ENCODE data around the gene CCDC73. TPM values are rescaled to one million over a fixed set of nuclear protein-coding genes. Genes with fewer than 3 reads are reported as not detected.
A peak's percentile ranks its signal among the peaks of the same experiment; 100 is the strongest.
"Not testable (repeated sequence)": the region's sequence is repeated elsewhere in the genome, so short reads cannot be mapped to it uniquely, and the experiment has no call there.

The CCDC73 gene
- total and polyA plus RNA-seq, 4 donors, result 0.06 to 0.36 (median 0.33) TPM; not detected in 1

DNA sequence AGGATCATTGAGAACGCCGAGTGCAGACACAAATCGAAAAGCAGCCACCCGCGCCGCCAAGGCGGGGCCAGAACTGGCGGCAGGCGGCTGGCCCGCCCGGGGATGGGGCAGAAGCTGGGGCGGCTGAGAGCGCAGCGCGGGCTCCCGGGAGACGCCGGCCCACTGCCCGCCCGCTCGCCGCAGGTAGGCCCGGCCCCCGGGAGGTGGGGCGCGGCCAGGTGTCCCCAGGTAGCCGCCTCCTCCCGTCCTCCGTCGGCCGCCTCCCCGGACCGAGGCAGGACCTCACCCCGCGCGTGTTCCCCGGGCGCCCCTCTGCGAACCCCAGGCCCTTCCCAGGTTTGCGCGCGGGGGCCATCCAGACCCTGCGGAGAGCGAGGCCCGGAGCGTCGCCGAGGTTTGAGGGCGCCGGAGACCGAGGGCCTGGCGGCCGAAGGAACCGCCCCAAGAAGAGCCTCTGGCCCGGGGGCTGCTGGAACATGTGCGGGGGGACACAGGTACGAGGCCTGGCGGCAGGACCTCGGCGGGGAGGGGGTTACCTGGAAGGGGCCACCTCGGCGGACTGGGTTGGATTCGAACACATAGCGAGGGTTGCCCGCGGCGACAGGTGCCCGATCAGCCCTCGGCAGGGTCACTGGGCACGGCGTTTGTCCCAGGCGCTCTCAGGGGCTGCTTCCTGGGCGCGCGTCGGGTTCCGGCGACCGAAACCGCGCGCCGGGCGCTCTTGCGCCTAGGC, 35.4 kb upstream of the CCDC73 start, which contains the start of gene PRRG4:
TSS of gene PRRG4 (plus strand) at position 248 of the 733 bp plus-strand sequence. CDS start 603 bp downstream, outside the sequence.
- no peaks in the 10 kb centered on the region for H3K36me3 ChIP-seq (ENCODE audit: control insufficient read depth, insufficient read depth, low read length)
- H3K9me3 ChIP-seq (ENCODE audit: control insufficient read depth, insufficient read depth, low read length), result no peaks in the 10 kb centered on the region
- H3K4me1 ChIP-seq (ENCODE audit: control insufficient read depth, insufficient read depth, low read length), result peaks cover 8% of the 10 kb centered on the region
- peaks cover 29% of the 10 kb centered on the region for H3K27me3 ChIP-seq (ENCODE audit: control insufficient read depth, insufficient read depth, low read length)
- H3K4me3 ChIP-seq (ENCODE audit: low read depth, low read length), result peak within 1 kb of the TSS; percentile 53
- peak in 3 of 6 donors; percentile 1 to 57 (median 57) for DNase-seq (ENCODE audit: low read depth in 4 of 6, low spot score in 6 of 6)
- 1% methylated on average over 85 of the region's 85 CpGs for WGBS (ENCODE audit: insufficient coverage)
- no peak within 1 kb of the TSS for H3K27ac ChIP-seq (ENCODE audit: low read depth, low read length)

DNA sequence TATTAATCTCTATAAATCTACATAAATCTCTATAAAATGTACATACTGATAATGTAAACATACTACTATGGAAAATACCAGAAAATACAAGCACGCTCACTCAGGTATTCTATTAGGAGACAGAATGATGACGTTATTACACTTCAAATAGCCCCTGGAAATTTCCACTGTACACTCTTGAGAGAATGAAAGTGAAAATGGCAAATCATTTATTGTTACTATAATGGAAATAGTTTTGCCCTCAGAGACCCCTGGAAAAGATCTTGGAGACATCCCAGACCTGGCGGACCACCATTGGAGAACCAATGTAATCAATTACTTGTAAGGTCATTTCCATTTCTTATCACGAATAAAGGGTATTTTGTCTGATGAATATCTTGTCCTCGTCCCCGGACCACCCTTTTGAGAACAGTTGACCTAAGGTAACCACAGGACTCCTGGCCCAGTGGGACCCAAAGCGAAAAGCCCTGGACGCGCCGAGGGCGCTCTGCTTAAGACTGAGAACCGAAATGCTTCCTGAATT, 34.8 kb upstream of the CCDC73 start:
- Histone ChIP-seq H3K9me3 (ENCODE audit: control insufficient read depth, insufficient read depth, low read length) (no peaks in the 10 kb centered on the region), H3K36me3 (ENCODE audit: control insufficient read depth, insufficient read depth, low read length) (no peaks in the 10 kb centered on the region), H3K4me3 (ENCODE audit: low read depth, low read length) (peak overlapping the region; percentile 39), H3K27ac (ENCODE audit: low read depth, low read length) (no peak overlapping the region), H3K4me1 (ENCODE audit: control insufficient read depth, insufficient read depth, low read length) (peaks cover 8% of the 10 kb centered on the region), H3K27me3 (ENCODE audit: control insufficient read depth, insufficient read depth, low read length) (peaks cover 29% of the 10 kb centered on the region)
- WGBS (ENCODE audit: insufficient coverage), result 0% methylated on average over 8 of the region's 12 CpGs
- peak in 1 of 6 donors; percentile 1 for DNase-seq (ENCODE audit: low read depth in 4 of 6, low spot score in 6 of 6)

DNA sequence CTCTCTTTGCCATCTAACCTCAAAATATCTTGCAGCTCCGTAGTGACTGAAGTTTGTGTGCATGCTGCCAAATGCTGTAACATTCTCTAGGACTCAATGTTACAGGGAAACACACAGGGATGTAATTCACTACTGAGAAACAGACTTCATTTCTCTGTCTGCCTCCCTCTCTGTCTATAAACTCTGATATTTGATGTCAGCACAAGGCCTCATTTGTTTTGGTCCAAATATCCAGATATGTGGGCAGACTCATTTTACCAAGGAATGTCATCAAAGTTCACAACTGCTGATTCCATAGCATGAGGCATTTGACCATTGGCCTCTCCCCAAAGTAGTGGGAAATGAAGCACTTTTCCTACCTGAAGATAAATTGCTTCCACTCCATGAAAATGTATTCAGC, 32.8 kb upstream of the CCDC73 start:
- Histone ChIP-seq H3K4me3 (ENCODE audit: low read depth, low read length) (no peak overlapping the region), H3K36me3 (ENCODE audit: control insufficient read depth, insufficient read depth, low read length) (no peaks in the 10 kb centered on the region), H3K4me1 (ENCODE audit: control insufficient read depth, insufficient read depth, low read length) (peaks cover 8% of the 10 kb centered on the region), H3K9me3 (ENCODE audit: control insufficient read depth, insufficient read depth, low read length) (no peaks in the 10 kb centered on the region), H3K27ac (ENCODE audit: low read depth, low read length) (no peak overlapping the region), H3K27me3 (ENCODE audit: control insufficient read depth, insufficient read depth, low read length) (peaks cover 27% of the 10 kb centered on the region)
- WGBS (ENCODE audit: insufficient coverage), result 86% methylated on average over 1 of the region's 1 CpG
- DNase-seq (ENCODE audit: low read depth in 4 of 6, low spot score in 6 of 6), result peak in 1 of 6 donors; percentile 2

DNA sequence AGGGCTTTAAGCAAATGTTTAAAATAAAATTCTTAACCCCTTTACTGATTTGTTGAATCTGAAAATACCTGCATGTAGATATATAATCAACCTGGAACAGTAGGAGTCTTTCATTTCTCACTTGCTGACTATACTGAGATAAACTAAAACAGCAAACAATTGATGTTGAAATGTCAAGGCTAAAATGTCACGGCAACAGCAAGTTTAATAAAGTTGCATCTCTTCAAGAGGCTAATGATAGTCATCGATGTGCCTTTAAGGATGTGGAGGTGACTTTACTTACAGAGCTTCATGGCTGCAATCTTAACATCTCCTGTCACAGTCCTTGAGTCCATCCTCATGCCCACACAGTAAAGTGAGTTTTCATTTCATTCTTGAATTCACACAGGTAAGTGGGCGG, 31.7 kb upstream of the CCDC73 start:
- peaks cover 8% of the 10 kb centered on the region for H3K4me1 ChIP-seq (ENCODE audit: control insufficient read depth, insufficient read depth, low read length)
- no peak overlapping the region for H3K27ac ChIP-seq (ENCODE audit: low read depth, low read length)
- H3K4me3 ChIP-seq (ENCODE audit: low read depth, low read length), result no peak overlapping the region
- no peaks in the 10 kb centered on the region for H3K9me3 ChIP-seq (ENCODE audit: control insufficient read depth, insufficient read depth, low read length)
- no peaks in the 10 kb centered on the region for H3K36me3 ChIP-seq (ENCODE audit: control insufficient read depth, insufficient read depth, low read length)
- peaks cover 18% of the 10 kb centered on the region for H3K27me3 ChIP-seq (ENCODE audit: control insufficient read depth, insufficient read depth, low read length)
- DNase-seq (ENCODE audit: low read depth in 4 of 6, low spot score in 6 of 6), result no peak
- 85% methylated on average over 2 of the region's 3 CpGs for WGBS (ENCODE audit: insufficient coverage)

GRCh38 chr11:32823617-32824016, 29.2 kb upstream of the CCDC73 start:
- H3K27ac ChIP-seq (ENCODE audit: low read depth, low read length); H3K4me3 ChIP-seq (ENCODE audit: low read depth, low read length); H3K4me1 ChIP-seq (ENCODE audit: control insufficient read depth, insufficient read depth, low read length); H3K9me3 ChIP-seq (ENCODE audit: control insufficient read depth, insufficient read depth, low read length); H3K27me3 ChIP-seq (ENCODE audit: control insufficient read depth, insufficient read depth, low read length); DNase-seq (ENCODE audit: low read depth in 4 of 6, low spot score in 6 of 6); H3K36me3 ChIP-seq (ENCODE audit: control insufficient read depth, insufficient read depth, low read length): not testable (repeated sequence)
- 100% methylated on average over 1 of the region's 3 CpGs for WGBS (ENCODE audit: insufficient coverage)

DNA sequence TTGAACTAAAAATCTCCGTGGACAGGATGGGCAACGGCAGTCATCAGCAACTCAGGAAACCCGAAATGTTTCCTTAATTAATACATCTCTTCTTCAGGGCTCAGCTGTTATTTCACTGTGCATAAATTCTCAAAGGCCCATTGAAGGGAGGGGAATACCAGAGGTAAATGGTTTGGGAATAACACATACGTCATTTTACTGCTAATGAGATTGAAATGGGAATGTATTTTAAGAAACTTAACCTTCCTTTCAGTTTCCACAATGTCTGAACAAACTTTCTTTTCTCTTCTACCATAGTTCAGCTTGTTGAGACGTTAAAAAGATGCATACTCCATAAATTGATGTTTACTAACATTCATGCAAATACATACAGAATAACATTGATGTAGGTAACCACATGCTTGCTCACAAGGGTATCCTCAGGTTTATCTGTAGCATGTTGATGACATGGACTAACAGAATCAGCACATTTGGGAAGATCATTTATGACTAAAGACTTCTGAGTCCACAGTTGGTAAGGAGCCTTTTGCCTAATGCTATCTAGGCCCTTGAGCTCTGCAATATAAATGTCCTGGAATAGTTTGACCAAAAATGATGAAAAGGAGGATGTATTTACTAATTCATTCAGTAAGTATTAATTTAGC, 27.6 kb upstream of the CCDC73 start:
- no peak for DNase-seq (ENCODE audit: low read depth in 4 of 6, low spot score in 6 of 6)
- no peak overlapping the region for H3K27ac ChIP-seq (ENCODE audit: low read depth, low read length)
- H3K4me1 ChIP-seq (ENCODE audit: control insufficient read depth, insufficient read depth, low read length), result no peaks in the 10 kb centered on the region
- H3K9me3 ChIP-seq (ENCODE audit: control insufficient read depth, insufficient read depth, low read length), result no peaks in the 10 kb centered on the region
- no peaks in the 10 kb centered on the region for H3K27me3 ChIP-seq (ENCODE audit: control insufficient read depth, insufficient read depth, low read length)
- no CpG with 5 or more reads among the region's 5 CpGs for WGBS (ENCODE audit: insufficient coverage)
- no peaks in the 10 kb centered on the region for H3K36me3 ChIP-seq (ENCODE audit: control insufficient read depth, insufficient read depth, low read length)
- H3K4me3 ChIP-seq (ENCODE audit: low read depth, low read length), result no peak overlapping the region

GRCh38 chr11:32821517-32821916, 27.1 kb upstream of the CCDC73 start:
- H3K36me3 ChIP-seq (ENCODE audit: control insufficient read depth, insufficient read depth, low read length), result no peaks in the 10 kb centered on the region
- no peaks in the 10 kb centered on the region for H3K9me3 ChIP-seq (ENCODE audit: control insufficient read depth, insufficient read depth, low read length)
- no peaks in the 10 kb centered on the region for H3K4me1 ChIP-seq (ENCODE audit: control insufficient read depth, insufficient read depth, low read length)
- H3K4me3 ChIP-seq (ENCODE audit: low read depth, low read length), result no peak overlapping the region
- H3K27ac ChIP-seq (ENCODE audit: low read depth, low read length), result no peak overlapping the region
- no peaks in the 10 kb centered on the region for H3K27me3 ChIP-seq (ENCODE audit: control insufficient read depth, insufficient read depth, low read length)
- no peak for DNase-seq (ENCODE audit: low read depth in 4 of 6, low spot score in 6 of 6)

DNA sequence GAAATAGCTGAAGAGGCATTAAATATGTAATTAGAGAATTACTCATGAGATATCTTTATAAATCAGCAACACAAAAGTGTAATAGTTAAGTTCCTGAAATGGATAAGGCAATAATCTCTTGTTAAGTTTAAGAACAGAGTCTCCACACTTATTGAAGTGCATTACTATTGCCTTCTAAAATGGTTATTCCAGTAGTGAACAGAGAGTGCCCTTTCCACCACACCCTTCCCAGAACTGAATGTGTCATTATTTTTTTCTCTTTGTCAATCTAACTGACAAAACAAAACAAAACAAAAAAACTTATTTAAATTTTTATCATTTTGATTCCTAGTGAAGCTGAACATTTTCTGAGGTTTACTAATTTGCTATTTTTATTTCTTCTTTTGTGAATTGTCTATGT, 26.0 kb upstream of the CCDC73 start:
- no peaks in the 10 kb centered on the region for H3K4me1 ChIP-seq (ENCODE audit: control insufficient read depth, insufficient read depth, low read length)
- DNase-seq (ENCODE audit: low read depth in 4 of 6, low spot score in 6 of 6), result no peak
- no peaks in the 10 kb centered on the region for H3K27me3 ChIP-seq (ENCODE audit: control insufficient read depth, insufficient read depth, low read length)
- no peak overlapping the region for H3K27ac ChIP-seq (ENCODE audit: low read depth, low read length)
- H3K4me3 ChIP-seq (ENCODE audit: low read depth, low read length), result no peak overlapping the region
- no peaks in the 10 kb centered on the region for H3K36me3 ChIP-seq (ENCODE audit: control insufficient read depth, insufficient read depth, low read length)
- H3K9me3 ChIP-seq (ENCODE audit: control insufficient read depth, insufficient read depth, low read length), result no peaks in the 10 kb centered on the region

GRCh38 chr11:32819187-32819586, 24.7 kb upstream of the CCDC73 start:
- H3K4me3 ChIP-seq (ENCODE audit: low read depth, low read length), result no peak overlapping the region
- no peak for DNase-seq (ENCODE audit: low read depth in 4 of 6, low spot score in 6 of 6)
- no peaks in the 10 kb centered on the region for H3K4me1 ChIP-seq (ENCODE audit: control insufficient read depth, insufficient read depth, low read length)
- H3K27me3 ChIP-seq (ENCODE audit: control insufficient read depth, insufficient read depth, low read length), result no peaks in the 10 kb centered on the region
- no peaks in the 10 kb centered on the region for H3K36me3 ChIP-seq (ENCODE audit: control insufficient read depth, insufficient read depth, low read length)
- H3K27ac ChIP-seq (ENCODE audit: low read depth, low read length), result no peak overlapping the region
- WGBS (ENCODE audit: insufficient coverage), result no CpG with 5 or more reads among the region's 2 CpGs
- no peaks in the 10 kb centered on the region for H3K9me3 ChIP-seq (ENCODE audit: control insufficient read depth, insufficient read depth, low read length)

- Histone ChIP-seq H3K27me3 (ENCODE audit: control insufficient read depth, insufficient read depth, low read length) (no peaks in the 10 kb centered on the region), H3K9me3 (ENCODE audit: control insufficient read depth, insufficient read depth, low read length) (no peaks in the 10 kb centered on the region), H3K4me3 (ENCODE audit: low read depth, low read length) (no peak overlapping the region), H3K4me1 (ENCODE audit: control insufficient read depth, insufficient read depth, low read length) (no peaks in the 10 kb centered on the region), H3K27ac (ENCODE audit: low read depth, low read length) (no peak overlapping the region), H3K36me3 (ENCODE audit: control insufficient read depth, insufficient read depth, low read length) (no peaks in the 10 kb centered on the region)
- 77% methylated on average over 2 of the region's 3 CpGs for WGBS (ENCODE audit: insufficient coverage)
- DNase-seq (ENCODE audit: low read depth in 4 of 6, low spot score in 6 of 6), result no peak
These were observed 23.4 kb upstream of the CCDC73 start for GRCh38 chr11:32817852-32818183.
